Thyroid gland (tissue), 4 donors: ENCODE results near the gene FAM83E.

ENCODE experiments used
- CTCF ChIP-seq, 6 experiments: fragments of 200-600 bp in 3 of 6; fragments of 450-650 bp in 3 of 6; sonication (generic) in 3 of 6; IDR thresholded peaks; one replicate each; pipeline ENCODE4 v1.5.1; 2016 to 2019; ENCODE audit warnings: antibody characterized with exemption in 6 of 6, mild to moderate bottlenecking in 2 of 6, inconsistent platforms in 1 of 6, moderate library complexity in 1 of 6
- POLR2A ChIP-seq, 2 donors: fragments of 450-650 bp; IDR thresholded peaks; one replicate each; pipeline ENCODE4 v1.6.1; 2017; ENCODE audit warnings: antibody characterized with exemption in 2 of 2, mild to moderate bottlenecking in 2 of 2, moderate library complexity in 1 of 2

- TF ChIP-seq CTCF (IDR thresholded peaks at IDR 0.05) = no peak
- peak in 1 of 2 donors; percentile 84 for TF ChIP-seq POLR2A (IDR thresholded peaks at IDR 0.05)
Measured at GRCh38 chr19:48618916-48619691, 4.2 kb upstream of the FAM83E start, which contains the start of the genes RPL18 and SPHK2.
